Stimulated activated CD8-positive, alpha-beta memory T cell treated with anti-CD3 and anti-CD28 coated beads, Interleukin-15, amount 100 ng/mL, for 1 hour (primary cell): ENCODE data around the gene VGLL4.
"Not testable (repeated sequence)": the region's sequence is repeated elsewhere in the genome, so short reads cannot be mapped to it uniquely, and the experiment has no call there.

Experiments
- DNase-seq: peaks from one replicate; pipeline ENCODE4 v3.0.0-alpha.2; 2020; ENCODE audit warnings: low read depth

The VGLL4 gene

GRCh38 chr3:11643605-11644087, at the start of gene VGLL4:
Gene VGLL4, minus strand, starts transcription at chr3:11643915. Its CDS starts 397 bp downstream, at chr3:11643518.
- peak; percentile 20 for DNase-seq

GRCh38 chr3:11692532-11692813, 48.8 kb upstream of the VGLL4 start:
- DNase-seq: no peak

GRCh38 chr3:11691767-11692531, 48.2 kb upstream of the VGLL4 start:
- no peak for DNase-seq

GRCh38 chr3:11690863-11691766, 47.4 kb upstream of the VGLL4 start:
- DNase-seq: no peak

- DNase-seq: no peak
Observed at GRCh38 chr3:11689749-11690148, 46.0 kb upstream of the VGLL4 start.

GRCh38 chr3:11684980-11685379, 41.3 kb upstream of the VGLL4 start:
- not testable (repeated sequence) for DNase-seq

- DNase-seq: no peak
Observed at GRCh38 chr3:11680509-11680908, 36.8 kb upstream of the VGLL4 start.

GRCh38 chr3:11679964-11680363, 36.2 kb upstream of the VGLL4 start:
- DNase-seq: no peak

GRCh38 chr3:11672363-11672762, 28.6 kb upstream of the VGLL4 start:
- no peak for DNase-seq

- DNase-seq: no peak
Observed at GRCh38 chr3:11671648-11672100, 28.0 kb upstream of the VGLL4 start.

- no peak for DNase-seq
Observed at GRCh38 chr3:11668243-11669235, 24.8 kb upstream of the VGLL4 start.

GRCh38 chr3:11665331-11665730, 21.6 kb upstream of the VGLL4 start:
- DNase-seq: no peak

- no peak for DNase-seq
Observed at GRCh38 chr3:11662392-11662990, 18.8 kb upstream of the VGLL4 start.

GRCh38 chr3:11661827-11662226, 18.1 kb upstream of the VGLL4 start:
- DNase-seq: no peak

GRCh38 chr3:11661052-11661656, 17.4 kb upstream of the VGLL4 start:
- no peak for DNase-seq

GRCh38 chr3:11660242-11660641, 16.5 kb upstream of the VGLL4 start:
- DNase-seq: no peak

- DNase-seq: no peak
Observed at GRCh38 chr3:11658180-11658579, 14.5 kb upstream of the VGLL4 start.

- no peak for DNase-seq
Observed at GRCh38 chr3:11655196-11655928, 11.6 kb upstream of the VGLL4 start.

GRCh38 chr3:11654166-11654565, 10.5 kb upstream of the VGLL4 start:
- DNase-seq: no peak
